T-helper 2 cell treated with Interferon-gamma antibody and Interleukin-4, amounts not matched to agents 5 μg/mL and 100 μg/mL, for 36 hours (primary cell): ENCODE measurements around the gene OR6S1.

Source experiments
- DNase-seq: peaks from one replicate; pipeline ENCODE4 v3.0.0; 2021; ENCODE audit warnings: low spot score
- H3K27ac Mint-ChIP-seq: one replicate; pipeline ENCODE4 v1.8.0; 2021; ENCODE audit warnings: mild to moderate bottlenecking, mixed read lengths
- H3K27me3 Mint-ChIP-seq: one replicate; pipeline ENCODE4 v1.8.0; 2021; ENCODE audit warnings: low read depth, mixed read lengths
- H3K36me3 Mint-ChIP-seq: one replicate; pipeline ENCODE4 v1.8.0; 2021; ENCODE audit warnings: low read depth, mixed read lengths
- H3K4me1 Mint-ChIP-seq: one replicate; pipeline ENCODE4 v1.8.0; 2021; ENCODE audit warnings: low read depth, mixed read lengths
- H3K4me3 Mint-ChIP-seq: one replicate; pipeline ENCODE4 v1.8.0; 2022; ENCODE audit warnings: mild to moderate bottlenecking, moderate library complexity, mixed read lengths
- H3K9me3 Mint-ChIP-seq: one replicate; pipeline ENCODE4 v1.8.0; 2021; ENCODE audit warnings: mixed read lengths

Gene OR6S1

DNA sequence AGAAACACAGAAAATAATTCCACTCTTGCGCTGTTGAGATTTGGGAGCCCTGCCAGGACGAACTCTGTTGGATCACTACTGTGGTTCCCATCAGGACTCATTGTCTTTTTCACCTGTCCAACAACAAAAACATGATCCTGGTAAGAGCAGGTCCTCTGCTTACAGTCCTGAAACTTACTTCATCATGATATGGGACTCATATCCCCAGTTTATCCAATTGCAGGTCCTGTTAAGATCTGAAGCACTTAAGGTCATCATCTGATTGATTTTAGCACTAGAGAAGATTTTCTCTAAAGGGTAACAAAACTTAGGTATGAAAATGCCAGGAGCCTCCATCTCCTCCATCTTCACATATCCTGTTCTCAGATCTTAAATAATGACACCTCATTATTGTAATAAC, at the start of gene OR6S1:
TSS of gene OR6S1 (minus strand) at position 101 of the 400 bp plus-strand sequence. CDS start at position 101, 0 bp downstream.
- H3K4me3 Mint-ChIP-seq, result no peak within 1 kb of the TSS
- H3K27me3 Mint-ChIP-seq, result peaks cover 51% of the 10 kb centered on the region
- no peak for DNase-seq
- H3K27ac Mint-ChIP-seq, result no peak within 1 kb of the TSS
- H3K9me3 Mint-ChIP-seq, result no peaks in the 10 kb centered on the region
- H3K4me1 Mint-ChIP-seq, result no peaks in the 10 kb centered on the region
- no peaks in the 10 kb centered on the region for H3K36me3 Mint-ChIP-seq

- DNase-seq, result peak; percentile 21
- Mint-ChIP-seq H3K4me3 (no peak overlapping the region), H3K27me3 (no peaks in the 10 kb centered on the region), H3K9me3 (no peaks in the 10 kb centered on the region), H3K27ac (peak overlapping the region; percentile 15), H3K4me1 (peaks cover 17% of the 10 kb centered on the region), H3K36me3 (no peaks in the 10 kb centered on the region)
Observed at GRCh38 chr14:20690848-20691640, 49.6 kb upstream of the OR6S1 start.

DNA sequence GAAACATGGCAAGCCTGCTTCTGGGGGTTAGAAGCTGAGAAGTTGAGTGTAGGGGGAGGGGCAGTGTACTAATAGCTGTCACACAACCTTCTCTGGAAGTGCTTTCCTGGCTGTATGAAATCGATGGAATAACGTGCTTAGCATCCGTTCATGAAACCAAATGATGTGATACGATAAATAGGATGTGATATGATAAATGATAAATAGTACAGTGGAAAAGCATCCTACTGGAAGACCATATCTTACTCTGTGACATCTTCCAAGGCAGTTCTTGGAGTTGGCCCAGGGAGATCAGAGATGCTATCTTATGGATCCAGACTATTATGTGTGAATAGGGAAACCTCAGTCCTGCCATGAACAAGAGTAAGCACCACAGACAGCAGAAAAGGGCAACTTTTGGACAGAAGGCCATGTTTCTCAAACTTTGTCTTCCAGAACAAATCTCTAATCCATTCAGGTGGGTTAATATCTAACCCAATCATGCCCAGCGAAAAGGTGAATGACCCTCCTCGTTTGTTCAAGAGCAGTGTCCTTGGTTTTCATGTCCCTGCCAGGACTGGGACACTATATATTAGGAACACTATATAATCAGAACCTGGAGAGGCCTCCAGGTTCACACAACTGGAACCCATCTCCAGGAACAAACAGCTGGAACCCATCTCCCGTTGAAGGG, 46.8 kb upstream of the OR6S1 start, which contains the start of gene ANG:
TSS of gene ANG (plus strand) at position 598 of the 673 bp plus-strand sequence. CDS start 4,801 bp downstream, outside the sequence.
- Mint-ChIP-seq H3K36me3 (no peaks in the 10 kb centered on the region), H3K4me3 (no peak within 1 kb of the TSS), H3K27me3 (no peaks in the 10 kb centered on the region), H3K27ac (no peak within 1 kb of the TSS), H3K9me3 (no peaks in the 10 kb centered on the region), H3K4me1 (peaks cover 23% of the 10 kb centered on the region)
- no peak for DNase-seq

GRCh38 chr14:20687362-20688166, 46.1 kb upstream of the OR6S1 start:
- Mint-ChIP-seq H3K4me3 (no peak overlapping the region), H3K27ac (no peak overlapping the region), H3K4me1 (peaks cover 20% of the 10 kb centered on the region), H3K27me3 (no peaks in the 10 kb centered on the region), H3K36me3 (no peaks in the 10 kb centered on the region), H3K9me3 (no peaks in the 10 kb centered on the region)
- no peak for DNase-seq

GRCh38 chr14:20686386-20687143, 45.1 kb upstream of the OR6S1 start:
- no peak overlapping the region for H3K27ac Mint-ChIP-seq
- H3K4me3 Mint-ChIP-seq, result no peak overlapping the region
- no peaks in the 10 kb centered on the region for H3K36me3 Mint-ChIP-seq
- H3K9me3 Mint-ChIP-seq, result no peaks in the 10 kb centered on the region
- H3K27me3 Mint-ChIP-seq, result no peaks in the 10 kb centered on the region
- H3K4me1 Mint-ChIP-seq, result peaks cover 17% of the 10 kb centered on the region
- DNase-seq, result no peak

- peaks cover 12% of the 10 kb centered on the region for H3K4me1 Mint-ChIP-seq
- H3K4me3 Mint-ChIP-seq, result no peak overlapping the region
- H3K27ac Mint-ChIP-seq, result peak overlapping the region; percentile 61
- H3K27me3 Mint-ChIP-seq, result no peaks in the 10 kb centered on the region
- no peaks in the 10 kb centered on the region for H3K9me3 Mint-ChIP-seq
- DNase-seq, result no peak
- H3K36me3 Mint-ChIP-seq, result no peaks in the 10 kb centered on the region
Observed at GRCh38 chr14:20684662-20685456, 43.4 kb upstream of the OR6S1 start.

DNA sequence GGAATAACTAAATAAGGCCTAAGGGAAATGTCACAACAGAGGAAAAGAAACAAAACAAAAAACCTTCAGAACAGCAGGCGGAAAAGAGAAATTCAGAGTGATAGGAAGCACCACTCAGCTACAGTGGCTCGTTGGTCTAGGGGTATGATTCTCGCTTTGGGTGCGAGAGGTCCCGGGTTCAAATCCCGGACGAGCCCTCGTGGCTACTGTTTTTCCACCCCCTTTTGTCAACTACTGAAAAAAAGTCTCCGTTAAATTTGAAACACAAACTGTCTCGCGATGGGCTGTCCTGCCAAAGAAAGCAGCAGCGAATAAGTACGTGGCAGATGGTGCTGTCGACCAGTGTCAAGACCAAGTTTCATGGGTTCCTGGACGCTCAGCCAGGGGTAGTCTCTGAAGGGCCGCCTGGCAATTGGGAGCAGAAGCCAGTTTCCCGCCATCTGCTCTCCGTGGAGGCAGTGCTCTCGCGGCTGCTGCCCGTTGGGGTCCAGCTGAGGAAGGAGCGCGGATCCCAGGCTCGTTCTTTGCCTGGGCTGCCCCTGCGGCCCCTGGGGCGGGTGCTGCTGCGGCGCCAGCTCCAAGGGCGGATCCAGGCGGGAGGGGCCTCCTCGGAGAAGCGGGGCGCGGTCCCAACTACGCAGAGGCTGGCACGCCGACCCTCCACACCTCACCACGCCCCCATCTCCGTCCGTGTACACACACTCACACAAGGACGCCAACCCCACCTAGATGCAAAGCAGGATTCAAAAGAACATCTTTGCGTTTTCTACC, 42.6 kb upstream of the OR6S1 start, which contains the start of gene RNASE4:
TSS of gene RNASE4 (plus strand) at position 670 of the 771 bp plus-strand sequence. CDS start 14,812 bp downstream, outside the sequence.
- Mint-ChIP-seq H3K36me3 (no peaks in the 10 kb centered on the region), H3K27me3 (no peaks in the 10 kb centered on the region), H3K9me3 (no peaks in the 10 kb centered on the region), H3K4me3 (no peak within 1 kb of the TSS), H3K4me1 (peaks cover 11% of the 10 kb centered on the region), H3K27ac (peak within 1 kb of the TSS; percentile 61)
- peak; percentile 71 for DNase-seq

DNA sequence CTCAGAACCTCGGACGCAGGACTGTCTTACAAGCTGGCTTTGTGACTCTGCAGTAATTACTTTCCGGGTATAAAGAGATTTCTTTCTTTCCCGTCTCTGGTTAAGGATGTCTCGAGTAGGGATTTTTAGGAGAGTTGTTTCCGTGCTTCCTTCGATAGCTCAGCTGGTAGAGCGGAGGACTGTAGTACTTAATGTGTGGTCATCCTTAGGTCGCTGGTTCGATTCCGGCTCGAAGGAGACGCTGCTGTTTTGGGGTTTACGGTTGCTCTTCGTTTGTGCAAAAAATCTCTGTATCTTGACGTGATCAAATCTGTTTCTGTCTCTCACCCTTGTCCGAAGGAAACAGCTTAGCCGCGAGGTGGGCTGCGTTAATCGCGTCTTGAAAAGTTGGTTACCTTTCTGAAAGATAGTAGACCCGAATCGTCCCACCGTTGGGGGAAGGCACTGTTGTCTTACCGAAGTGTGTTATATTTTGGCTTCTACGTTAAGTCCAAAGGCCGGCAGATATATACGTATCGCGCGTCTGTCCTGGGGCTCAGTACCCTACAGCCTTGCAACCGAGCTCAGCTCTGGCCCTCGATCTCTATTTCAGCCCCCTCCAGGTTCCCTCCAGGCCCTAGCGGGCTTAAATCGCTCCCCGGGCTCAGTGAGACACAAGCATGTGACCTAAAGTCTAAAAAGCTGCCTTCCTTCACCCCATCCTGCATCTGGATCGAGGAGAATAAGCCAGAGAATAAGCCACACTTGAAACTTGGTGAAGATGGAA, 41.8 kb upstream of the OR6S1 start:
- Mint-ChIP-seq H3K9me3 (no peaks in the 10 kb centered on the region), H3K4me1 (peaks cover 12% of the 10 kb centered on the region), H3K27me3 (no peaks in the 10 kb centered on the region), H3K4me3 (no peak overlapping the region), H3K36me3 (no peaks in the 10 kb centered on the region), H3K27ac (no peak overlapping the region)
- peak; percentile 79 for DNase-seq

DNA sequence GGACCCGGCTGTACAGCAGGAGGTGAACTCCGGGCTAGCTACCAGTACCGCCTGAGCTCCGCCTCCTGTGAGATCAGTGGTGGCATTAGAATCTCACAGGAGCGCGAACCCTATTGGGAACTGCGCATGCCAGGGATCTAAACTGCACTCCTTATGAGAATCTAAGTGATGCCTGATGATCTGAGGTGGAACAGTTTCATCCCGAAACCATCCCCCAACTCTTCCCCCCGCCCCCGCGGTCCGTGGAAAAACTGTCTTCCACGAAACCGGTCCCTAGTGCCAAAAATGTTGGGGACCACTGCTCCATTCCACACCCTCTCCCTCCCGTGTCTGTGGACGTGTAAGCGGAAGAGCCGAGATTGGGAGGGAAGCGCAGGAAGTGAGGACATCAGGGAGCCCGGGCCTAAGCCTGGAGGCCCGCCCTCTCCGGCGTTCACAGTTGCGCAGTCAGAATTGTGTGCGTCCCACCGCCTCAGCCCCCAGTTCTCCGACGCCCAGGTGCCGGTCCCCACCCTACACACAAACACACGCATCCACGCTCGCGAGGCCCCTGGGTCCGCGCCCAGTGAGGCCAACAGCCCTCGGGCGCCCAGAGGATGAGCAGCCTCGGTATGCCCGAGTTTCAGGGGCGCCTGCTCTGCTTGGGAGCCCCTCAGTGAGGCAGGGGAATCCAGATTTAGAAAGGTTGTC, 41.1 kb upstream of the OR6S1 start:
- H3K27me3 Mint-ChIP-seq, result no peaks in the 10 kb centered on the region
- DNase-seq, result peak; percentile 75
- H3K36me3 Mint-ChIP-seq, result no peaks in the 10 kb centered on the region
- H3K9me3 Mint-ChIP-seq, result no peaks in the 10 kb centered on the region
- peaks cover 13% of the 10 kb centered on the region for H3K4me1 Mint-ChIP-seq
- no peak overlapping the region for H3K27ac Mint-ChIP-seq
- no peak overlapping the region for H3K4me3 Mint-ChIP-seq

GRCh38 chr14:20682127-20682434, 40.6 kb upstream of the OR6S1 start:
- H3K36me3 Mint-ChIP-seq, result no peaks in the 10 kb centered on the region

GRCh38 chr14:20681348-20682126, 40.0 kb upstream of the OR6S1 start:
- Mint-ChIP-seq H3K36me3 (no peaks in the 10 kb centered on the region), H3K9me3 (no peaks in the 10 kb centered on the region), H3K4me1 (peaks cover 13% of the 10 kb centered on the region), H3K27ac (no peak overlapping the region), H3K4me3 (no peak overlapping the region), H3K27me3 (peaks cover 3% of the 10 kb centered on the region)
- peak; percentile 83 for DNase-seq

More at GRCh38 chr14:20682127-20682434, 40.6 kb upstream of the OR6S1 start:
- H3K9me3 Mint-ChIP-seq, result no peaks in the 10 kb centered on the region
- no peak for DNase-seq
- no peak overlapping the region for H3K4me3 Mint-ChIP-seq
- no peaks in the 10 kb centered on the region for H3K27me3 Mint-ChIP-seq
- H3K27ac Mint-ChIP-seq, result no peak overlapping the region
- H3K4me1 Mint-ChIP-seq, result peaks cover 13% of the 10 kb centered on the region
